ENCODE data around the gene HS1BP3. TPM values are rescaled to one million over a fixed set of nuclear protein-coding genes. Genes with fewer than 3 reads are reported as not detected.

Gene HS1BP3
- polyA plus RNA-seq, 1 experiment, result 14.2 TPM

- CTCF ChIA-PET, result interaction anchor here (0.6 to 0.8 kb wide), 2 partner anchors 13 to 17 kb away, joined by 3 read pairs; no protein-coding TSS in a partner anchor
- no peak overlapping the region for H3K4me3 ChIP-seq (ENCODE audit: low read depth, low read length)
- no peaks in the 10 kb centered on the region for H3K9me3 ChIP-seq (ENCODE audit: control insufficient read depth, insufficient read depth, low read length)
- no peak overlapping the region for H3K27ac ChIP-seq (ENCODE audit: low read depth, low read length)
- peaks cover 28% of the 10 kb centered on the region for H3K27me3 ChIP-seq (ENCODE audit: control insufficient read depth, insufficient read depth, low read length)
- no peak for TF ChIP-seq CTCF (IDR thresholded peaks at IDR 0.05; ENCODE audit: low read depth, low read length)
- POLR2A ChIA-PET, result interaction anchor here (0.6 kb wide), 1 partner anchor 266 kb away, joined by 3 read pairs; no protein-coding TSS in a partner anchor
- DNase-seq (ENCODE audit: low read depth, low spot score), result no peak
These were observed 3.6 kb upstream of the HS1BP3 start for GRCh38 chr2:20654535-20654813.

DNA sequence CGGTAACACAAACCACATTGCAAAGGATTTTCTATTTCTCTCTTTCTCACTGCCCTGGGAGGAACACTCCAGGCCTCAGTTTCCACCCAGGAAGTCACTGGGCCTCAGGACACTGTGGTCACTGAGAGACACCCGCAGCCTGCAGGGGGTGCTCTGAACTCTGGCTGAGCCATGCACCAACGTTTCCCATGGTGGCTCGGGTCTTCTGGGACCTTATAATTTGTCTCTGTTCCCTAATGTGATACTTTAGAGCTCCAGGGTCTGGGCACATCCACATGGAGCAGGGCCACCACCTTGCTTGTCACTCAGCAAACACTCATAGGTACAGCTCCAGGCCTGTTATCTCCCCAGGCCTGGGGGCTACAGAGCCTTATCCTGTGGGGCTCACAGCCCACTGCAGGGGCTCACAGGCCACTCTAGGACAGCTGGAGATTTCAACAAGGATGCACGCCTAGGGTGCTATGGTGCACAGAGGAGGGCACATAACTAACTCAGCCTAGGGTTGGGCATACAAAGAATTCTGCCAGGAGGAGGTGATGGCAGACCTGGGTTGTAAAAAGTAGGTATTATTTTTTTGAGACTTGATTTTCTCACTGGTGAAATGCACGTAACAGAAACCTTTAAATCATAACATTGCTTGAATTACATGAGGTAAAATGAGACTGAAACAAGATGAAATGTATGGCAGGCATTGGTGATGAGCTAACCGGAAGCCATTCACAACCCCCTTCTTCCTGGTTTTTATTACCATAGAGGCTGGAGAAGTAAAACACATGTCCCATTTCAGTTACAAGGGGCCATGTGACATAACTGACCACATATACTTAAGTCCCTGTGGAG lies 3.0 kb upstream of the HS1BP3 start:
- H3K4me3 ChIP-seq (ENCODE audit: low read depth, low read length), result no peak overlapping the region
- peaks cover 28% of the 10 kb centered on the region for H3K27me3 ChIP-seq (ENCODE audit: control insufficient read depth, insufficient read depth, low read length)
- no peak for DNase-seq (ENCODE audit: low read depth, low spot score)
- ChIA-PET POLR2A (interaction anchor here (0.6 kb wide), 1 partner anchor 265 kb away, joined by 3 read pairs; no protein-coding TSS in a partner anchor), CTCF (interaction anchor here (0.8 to 4.4 kb wide), 2 partner anchors 8 to 12 kb away, joined by 3 to 40 read pairs; no protein-coding TSS in a partner anchor)
- H3K27ac ChIP-seq (ENCODE audit: low read depth, low read length), result no peak overlapping the region
- TF ChIP-seq CTCF (IDR thresholded peaks at IDR 0.05; ENCODE audit: low read depth, low read length), result no peak
- no peaks in the 10 kb centered on the region for H3K9me3 ChIP-seq (ENCODE audit: control insufficient read depth, insufficient read depth, low read length)

- Histone ChIP-seq H3K27me3 (ENCODE audit: control insufficient read depth, insufficient read depth, low read length) (peaks cover 26% of the 10 kb centered on the region), H3K27ac (ENCODE audit: low read depth, low read length) (no peak overlapping the region), H3K9me3 (ENCODE audit: control insufficient read depth, insufficient read depth, low read length) (no peaks in the 10 kb centered on the region), H3K4me3 (ENCODE audit: low read depth, low read length) (no peak overlapping the region)
- DNase-seq (ENCODE audit: low read depth, low spot score), result no peak
- POLR2A ChIA-PET, result no interaction called here
- CTCF ChIA-PET, result interaction anchor here (0.6 to 6.4 kb wide), 6 partner anchors 9 to 274 kb away, joined by 3 to 40 read pairs (median 24); no protein-coding TSS in a partner anchor
- no peak for TF ChIP-seq CTCF (IDR thresholded peaks at IDR 0.05; ENCODE audit: low read depth, low read length)
These were observed 2.0 kb upstream of the HS1BP3 start for GRCh38 chr2:20652673-20653575.

DNA sequence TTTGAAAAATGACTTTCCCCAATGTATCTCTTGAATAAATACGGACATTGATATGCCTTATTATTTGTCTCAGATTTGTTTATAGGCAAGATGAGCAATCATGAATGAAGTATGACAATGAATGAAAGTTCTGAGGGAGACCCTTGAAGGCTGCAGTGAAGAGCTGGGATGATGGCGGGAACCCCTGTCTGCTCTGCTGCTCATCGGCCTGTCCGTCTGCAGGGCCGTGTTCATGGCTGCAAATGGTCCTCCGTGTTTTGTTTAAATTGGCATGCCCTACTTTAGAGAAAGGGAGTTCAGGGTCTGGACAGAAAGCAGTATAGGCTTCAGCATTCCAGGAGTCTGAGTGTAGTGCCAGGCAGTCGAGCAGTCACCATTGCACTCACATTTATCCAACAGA lies 1.2 kb upstream of the HS1BP3 start:
- ChIA-PET CTCF (interaction anchor here (1.1 to 6.4 kb wide), 12 partner anchors 9 to 326 kb away, joined by 3 to 40 read pairs (median 6); partner anchors contain the start of genes GDF7 and LDAH), POLR2A (no interaction called here)
- TF ChIP-seq CTCF (IDR thresholded peaks at IDR 0.05; ENCODE audit: low read depth, low read length), result no peak
- no peak overlapping the region for H3K4me3 ChIP-seq (ENCODE audit: low read depth, low read length)
- no peaks in the 10 kb centered on the region for H3K9me3 ChIP-seq (ENCODE audit: control insufficient read depth, insufficient read depth, low read length)
- no peak for DNase-seq (ENCODE audit: low read depth, low spot score)
- H3K27ac ChIP-seq (ENCODE audit: low read depth, low read length), result no peak overlapping the region
- H3K27me3 ChIP-seq (ENCODE audit: control insufficient read depth, insufficient read depth, low read length), result peaks cover 19% of the 10 kb centered on the region
